ENCODE measurements around the gene AMPH. TPM values are rescaled to one million over a fixed set of nuclear protein-coding genes. Genes with fewer than 3 reads are reported as not detected.
"Not testable (repeated sequence)": the region's sequence is repeated elsewhere in the genome, so short reads cannot be mapped to it uniquely, and the experiment has no call there.

The AMPH gene
- total and polyA plus RNA-seq, 2 of the 4 experiments (the other 2 are of a cell fraction) = 3.9 to 4.8 TPM

DNA sequence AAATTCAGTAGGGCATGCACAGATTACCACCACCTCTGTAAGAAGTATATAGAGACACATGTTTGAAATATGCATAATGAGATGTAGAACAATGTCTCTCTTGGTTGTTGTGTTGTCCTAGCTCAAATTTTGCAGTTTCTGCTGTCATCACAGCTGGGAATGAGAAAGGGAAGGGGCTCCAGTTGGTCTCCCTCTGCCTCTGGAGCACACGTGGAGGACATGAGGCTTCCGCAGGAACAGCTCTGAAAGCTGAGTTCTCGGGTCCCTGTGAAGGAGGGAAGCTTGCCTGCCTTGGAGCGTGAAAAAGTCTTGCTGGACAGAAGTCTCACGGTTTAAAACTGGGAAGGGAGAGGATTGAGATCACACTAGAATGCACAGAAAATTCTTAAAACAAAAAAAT lies 289.0 kb downstream of the AMPH start:
- H3K23ac ChIP-seq (ENCODE audit: low read depth, low read length); H3K9me3 ChIP-seq (ENCODE audit: control insufficient read depth, insufficient read depth, low read length); H2BK120ac ChIP-seq (ENCODE audit: low read depth, low read length); POLR2A ChIA-PET (ENCODE audit: unreplicated experiment); H2BK15ac ChIP-seq (ENCODE audit: low read depth, low read length); H3K14ac ChIP-seq (replicated peaks; ENCODE audit: low read depth, low read length); H3K4me2 ChIP-seq (ENCODE audit: low read depth, low read length); ATAC-seq (ENCODE audit: low read depth); H4K8ac ChIP-seq (ENCODE audit: low read depth in 2 of 2, low read length in 2 of 2); H3K9ac ChIP-seq (ENCODE audit: low read depth, low read length); intact Hi-C loops (cut with micrococcal nuclease); H3K27me3 ChIP-seq (ENCODE audit: control insufficient read depth, insufficient read depth, low read length); dilution Hi-C loops (cut with HindIII; ENCODE audit: low sequenced_read_pairs, unreplicated experiment); H3K18ac ChIP-seq (ENCODE audit: low read depth, low read length); H2AK5ac ChIP-seq (ENCODE audit: low read depth, low read length); H2AFZ ChIP-seq (replicated peaks; ENCODE audit: low read length, poor library complexity); H3K9me1 ChIP-seq (ENCODE audit: insufficient read depth, low read length); in situ Hi-C loops (cut with MboI; ENCODE audit: low sequenced_read_pairs); H2AK9ac ChIP-seq (replicated peaks; ENCODE audit: low read depth, low read length, poor library complexity); H3K56ac ChIP-seq (ENCODE audit: extremely low read depth, insufficient read depth, low read length); H4K91ac ChIP-seq (ENCODE audit: insufficient read depth, low read depth, low read length); H2BK20ac ChIP-seq (ENCODE audit: low read depth, low read length); H3K4me1 ChIP-seq (ENCODE audit: control insufficient read depth, insufficient read depth, low read length); H3K36me3 ChIP-seq (ENCODE audit: control insufficient read depth, insufficient read depth, low read length); H3K4ac ChIP-seq (ENCODE audit: low read depth, low read length); BruUV-seq (replicated peaks); H4K20me1 ChIP-seq (ENCODE audit: insufficient read depth, low read length); H3K79me1 ChIP-seq (ENCODE audit: low read depth in 1 of 2, low read length in 2 of 2); DNase-seq; H3K27ac ChIP-seq (ENCODE audit: insufficient read depth, low read length); H3K4me3 ChIP-seq (ENCODE audit: insufficient read depth, low read depth, low read length); H4K5ac ChIP-seq (ENCODE audit: low read depth, low read length); H2BK5ac ChIP-seq (ENCODE audit: low read depth, low read length, poor library complexity, severe bottlenecking): not testable (repeated sequence)
- CTCF ChIA-PET = interaction anchor here (1.4 kb wide), 1 partner anchor 126 kb away, joined by 6 read pairs; no protein-coding TSS in a partner anchor
- no CpG with 5 or more reads among the region's 5 CpGs for WGBS, 2 experiments (ENCODE audit: extremely low coverage in 2 of 2, insufficient read length in 1 of 2)
